Prostate gland (tissue), 2 donors: ENCODE results near the gene COL4A1.

Source experiments
- POLR2A ChIP-seq: fragments of 450-650 bp; IDR thresholded peaks from one replicate; pipeline ENCODE4 v1.6.1; 2016; ENCODE audit warnings: antibody characterized with exemption, mild to moderate bottlenecking
- POLR2AphosphoS5 ChIP-seq: sonication (generic); formaldehyde crosslinking; IDR thresholded peaks from one replicate; pipeline ENCODE4 v1.6.1; 2017; ENCODE audit warnings: antibody characterized with exemption
- TF ChIP-seq, protein P1 (sequence below), 4 experiments: fragments of 200-600 bp in 2 of 4; fragments of 450-650 bp in 2 of 4; sonication (generic) in 2 of 4; IDR thresholded peaks; 1 replicate in 3 of 4; 2 replicates in 1 of 4; pipeline ENCODE4 v1.5.1; 2016 to 2019; ENCODE audit warnings: antibody characterized with exemption in 4 of 4, mild to moderate bottlenecking in 2 of 4, moderate library complexity in 2 of 4

DNA sequence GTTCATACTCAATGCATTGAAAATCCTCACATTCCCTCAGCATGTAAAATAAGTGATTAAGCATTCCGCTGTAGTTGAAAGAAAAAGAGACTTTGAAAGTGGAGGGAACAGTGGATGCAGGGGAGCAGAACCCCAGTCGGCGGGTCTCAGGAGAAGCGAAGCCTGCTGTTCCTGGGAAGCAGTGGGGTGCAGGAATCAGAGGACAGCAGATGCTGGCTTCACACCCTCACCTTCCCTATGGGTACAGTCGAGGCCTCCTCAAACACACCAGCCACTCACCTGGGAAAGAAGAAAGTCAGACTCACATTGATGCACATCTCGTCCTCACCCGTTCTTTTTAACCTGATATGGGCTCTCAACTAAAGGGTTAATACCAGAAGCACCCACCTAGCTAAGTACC, 38.3 kb upstream of the COL4A1 start:
- TF ChIP-seq, protein P1, sequence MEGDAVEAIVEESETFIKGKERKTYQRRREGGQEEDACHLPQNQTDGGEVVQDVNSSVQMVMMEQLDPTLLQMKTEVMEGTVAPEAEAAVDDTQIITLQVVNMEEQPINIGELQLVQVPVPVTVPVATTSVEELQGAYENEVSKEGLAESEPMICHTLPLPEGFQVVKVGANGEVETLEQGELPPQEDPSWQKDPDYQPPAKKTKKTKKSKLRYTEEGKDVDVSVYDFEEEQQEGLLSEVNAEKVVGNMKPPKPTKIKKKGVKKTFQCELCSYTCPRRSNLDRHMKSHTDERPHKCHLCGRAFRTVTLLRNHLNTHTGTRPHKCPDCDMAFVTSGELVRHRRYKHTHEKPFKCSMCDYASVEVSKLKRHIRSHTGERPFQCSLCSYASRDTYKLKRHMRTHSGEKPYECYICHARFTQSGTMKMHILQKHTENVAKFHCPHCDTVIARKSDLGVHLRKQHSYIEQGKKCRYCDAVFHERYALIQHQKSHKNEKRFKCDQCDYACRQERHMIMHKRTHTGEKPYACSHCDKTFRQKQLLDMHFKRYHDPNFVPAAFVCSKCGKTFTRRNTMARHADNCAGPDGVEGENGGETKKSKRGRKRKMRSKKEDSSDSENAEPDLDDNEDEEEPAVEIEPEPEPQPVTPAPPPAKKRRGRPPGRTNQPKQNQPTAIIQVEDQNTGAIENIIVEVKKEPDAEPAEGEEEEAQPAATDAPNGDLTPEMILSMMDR (IDR thresholded peaks at IDR 0.05): no peak
- no peak for TF ChIP-seq POLR2AphosphoS5
- no peak for TF ChIP-seq POLR2A
